GM12872 (cell line): Measurements from ENCODE around the gene GCN1.

ENCODE experiments used
- TF ChIP-seq, protein P1 (sequence below): IDR thresholded peaks from 3 replicates; pipeline ENCODE4 v1.5.1; 2011; ENCODE audit warnings: low read depth, mild to moderate bottlenecking, low read length, moderate library complexity; ENCODE audit not compliant: insufficient read depth

The GCN1 gene, protein sequence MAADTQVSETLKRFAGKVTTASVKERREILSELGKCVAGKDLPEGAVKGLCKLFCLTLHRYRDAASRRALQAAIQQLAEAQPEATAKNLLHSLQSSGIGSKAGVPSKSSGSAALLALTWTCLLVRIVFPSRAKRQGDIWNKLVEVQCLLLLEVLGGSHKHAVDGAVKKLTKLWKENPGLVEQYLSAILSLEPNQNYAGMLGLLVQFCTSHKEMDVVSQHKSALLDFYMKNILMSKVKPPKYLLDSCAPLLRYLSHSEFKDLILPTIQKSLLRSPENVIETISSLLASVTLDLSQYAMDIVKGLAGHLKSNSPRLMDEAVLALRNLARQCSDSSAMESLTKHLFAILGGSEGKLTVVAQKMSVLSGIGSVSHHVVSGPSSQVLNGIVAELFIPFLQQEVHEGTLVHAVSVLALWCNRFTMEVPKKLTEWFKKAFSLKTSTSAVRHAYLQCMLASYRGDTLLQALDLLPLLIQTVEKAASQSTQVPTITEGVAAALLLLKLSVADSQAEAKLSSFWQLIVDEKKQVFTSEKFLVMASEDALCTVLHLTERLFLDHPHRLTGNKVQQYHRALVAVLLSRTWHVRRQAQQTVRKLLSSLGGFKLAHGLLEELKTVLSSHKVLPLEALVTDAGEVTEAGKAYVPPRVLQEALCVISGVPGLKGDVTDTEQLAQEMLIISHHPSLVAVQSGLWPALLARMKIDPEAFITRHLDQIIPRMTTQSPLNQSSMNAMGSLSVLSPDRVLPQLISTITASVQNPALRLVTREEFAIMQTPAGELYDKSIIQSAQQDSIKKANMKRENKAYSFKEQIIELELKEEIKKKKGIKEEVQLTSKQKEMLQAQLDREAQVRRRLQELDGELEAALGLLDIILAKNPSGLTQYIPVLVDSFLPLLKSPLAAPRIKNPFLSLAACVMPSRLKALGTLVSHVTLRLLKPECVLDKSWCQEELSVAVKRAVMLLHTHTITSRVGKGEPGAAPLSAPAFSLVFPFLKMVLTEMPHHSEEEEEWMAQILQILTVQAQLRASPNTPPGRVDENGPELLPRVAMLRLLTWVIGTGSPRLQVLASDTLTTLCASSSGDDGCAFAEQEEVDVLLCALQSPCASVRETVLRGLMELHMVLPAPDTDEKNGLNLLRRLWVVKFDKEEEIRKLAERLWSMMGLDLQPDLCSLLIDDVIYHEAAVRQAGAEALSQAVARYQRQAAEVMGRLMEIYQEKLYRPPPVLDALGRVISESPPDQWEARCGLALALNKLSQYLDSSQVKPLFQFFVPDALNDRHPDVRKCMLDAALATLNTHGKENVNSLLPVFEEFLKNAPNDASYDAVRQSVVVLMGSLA (N-terminal part only)

DNA sequence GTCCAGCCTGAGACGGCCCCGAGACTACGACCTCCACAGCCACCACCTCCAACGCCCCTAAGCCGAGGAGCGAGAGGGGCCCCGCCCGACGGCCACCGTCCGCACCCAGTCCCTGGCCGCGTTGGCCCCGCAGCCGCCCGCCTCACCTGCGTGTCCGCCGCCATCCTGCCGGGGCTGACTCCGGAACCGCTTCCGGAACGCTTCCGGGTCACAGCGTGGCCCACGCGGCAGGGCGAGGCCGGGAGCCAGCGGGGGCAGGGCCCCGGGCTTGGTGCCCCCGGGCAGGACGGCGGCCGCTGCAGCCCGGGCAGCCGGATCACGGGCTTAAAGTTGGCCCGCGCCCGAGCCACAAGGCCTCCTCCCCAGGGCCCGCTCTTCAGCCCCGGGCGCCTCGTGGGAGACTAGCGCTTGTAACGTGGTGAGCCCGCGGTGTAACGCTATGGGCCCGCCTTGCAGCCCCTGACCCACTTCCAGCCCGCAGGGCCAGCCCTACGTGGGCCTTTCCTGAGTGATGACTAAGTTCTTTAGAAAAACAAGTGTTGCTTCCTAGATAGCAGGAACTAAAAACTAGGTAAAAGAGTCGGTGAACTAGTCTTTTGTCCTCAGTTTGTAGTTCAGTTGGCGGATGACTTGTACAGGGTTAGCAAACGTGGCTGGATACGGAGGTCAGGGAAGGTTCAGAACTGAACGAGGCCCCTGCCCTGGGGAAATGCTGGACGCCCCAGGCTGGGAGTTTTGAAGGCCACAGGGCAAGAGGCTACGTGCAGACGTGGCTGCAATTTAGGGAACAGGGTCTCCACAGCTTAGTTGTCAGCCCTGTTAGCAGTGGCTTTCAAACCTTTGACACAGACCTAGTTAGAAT lies at the start of gene GCN1:
TSS of gene GCN1 (minus strand) at position 182 of the 862 bp plus-strand sequence. CDS start at position 164, 18 bp downstream.
- TF ChIP-seq, protein P1, sequence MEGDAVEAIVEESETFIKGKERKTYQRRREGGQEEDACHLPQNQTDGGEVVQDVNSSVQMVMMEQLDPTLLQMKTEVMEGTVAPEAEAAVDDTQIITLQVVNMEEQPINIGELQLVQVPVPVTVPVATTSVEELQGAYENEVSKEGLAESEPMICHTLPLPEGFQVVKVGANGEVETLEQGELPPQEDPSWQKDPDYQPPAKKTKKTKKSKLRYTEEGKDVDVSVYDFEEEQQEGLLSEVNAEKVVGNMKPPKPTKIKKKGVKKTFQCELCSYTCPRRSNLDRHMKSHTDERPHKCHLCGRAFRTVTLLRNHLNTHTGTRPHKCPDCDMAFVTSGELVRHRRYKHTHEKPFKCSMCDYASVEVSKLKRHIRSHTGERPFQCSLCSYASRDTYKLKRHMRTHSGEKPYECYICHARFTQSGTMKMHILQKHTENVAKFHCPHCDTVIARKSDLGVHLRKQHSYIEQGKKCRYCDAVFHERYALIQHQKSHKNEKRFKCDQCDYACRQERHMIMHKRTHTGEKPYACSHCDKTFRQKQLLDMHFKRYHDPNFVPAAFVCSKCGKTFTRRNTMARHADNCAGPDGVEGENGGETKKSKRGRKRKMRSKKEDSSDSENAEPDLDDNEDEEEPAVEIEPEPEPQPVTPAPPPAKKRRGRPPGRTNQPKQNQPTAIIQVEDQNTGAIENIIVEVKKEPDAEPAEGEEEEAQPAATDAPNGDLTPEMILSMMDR = no peak

DNA sequence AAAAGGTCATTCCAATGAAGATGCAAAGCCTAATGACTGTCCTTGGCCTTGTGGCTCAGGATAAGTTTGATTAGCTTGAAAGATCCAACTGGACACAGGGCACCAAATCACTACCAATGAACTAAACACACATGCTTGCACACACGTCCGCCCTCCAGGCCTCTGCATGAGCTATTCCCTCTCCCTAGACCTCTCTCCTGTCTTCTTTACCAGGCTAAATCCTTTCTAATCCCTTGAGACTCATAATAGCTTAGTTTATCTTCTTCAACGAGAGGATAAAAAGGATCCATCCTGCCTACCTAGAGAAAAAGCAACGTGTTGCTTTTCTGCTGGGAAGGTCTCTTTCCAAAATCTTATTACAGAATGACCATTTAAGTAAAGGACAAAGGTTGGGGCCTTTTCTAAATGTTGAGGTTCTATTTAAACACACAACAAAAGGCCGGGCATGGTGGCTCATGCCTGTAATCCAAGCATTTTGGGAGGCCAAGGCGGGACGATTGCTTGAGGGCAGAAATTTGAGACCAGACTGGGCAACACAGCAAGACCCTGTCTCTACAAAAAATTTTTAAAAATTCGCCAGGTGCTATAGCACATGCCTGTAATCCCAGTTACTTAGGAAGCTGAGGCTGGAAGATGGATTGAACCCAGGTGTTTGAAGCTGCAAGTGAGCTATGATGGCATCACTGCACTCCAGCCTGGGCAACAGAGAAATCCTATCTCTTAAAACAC lies 48.6 kb upstream of the GCN1 start:
- TF ChIP-seq, protein P1 = no peak

DNA sequence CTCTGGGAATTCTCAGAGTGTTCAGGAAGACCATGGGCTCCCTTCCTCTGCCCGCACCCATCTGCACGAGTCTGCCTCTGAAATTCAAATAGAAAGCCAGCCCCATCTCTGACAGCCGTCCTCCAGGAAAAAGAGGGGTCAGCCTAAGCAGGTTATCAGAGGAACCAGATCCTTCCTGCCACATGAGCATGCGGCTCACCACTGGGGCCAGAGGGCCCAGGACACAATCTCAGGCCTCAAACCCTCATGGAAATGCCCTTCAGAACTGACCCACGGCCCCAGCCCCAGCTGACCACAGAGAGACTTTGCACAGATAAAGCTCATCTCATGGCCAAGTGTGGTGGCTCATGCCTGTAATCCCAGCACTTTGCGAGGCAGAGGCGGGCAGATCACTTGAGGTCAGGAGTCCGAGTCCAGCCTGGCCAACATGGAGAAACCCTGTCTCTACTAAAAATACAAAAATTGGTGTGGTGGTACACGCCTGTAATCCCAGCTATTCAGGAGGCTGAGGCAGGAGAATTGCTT lies 47.8 kb upstream of the GCN1 start:
- TF ChIP-seq, protein P1 = no peak

DNA sequence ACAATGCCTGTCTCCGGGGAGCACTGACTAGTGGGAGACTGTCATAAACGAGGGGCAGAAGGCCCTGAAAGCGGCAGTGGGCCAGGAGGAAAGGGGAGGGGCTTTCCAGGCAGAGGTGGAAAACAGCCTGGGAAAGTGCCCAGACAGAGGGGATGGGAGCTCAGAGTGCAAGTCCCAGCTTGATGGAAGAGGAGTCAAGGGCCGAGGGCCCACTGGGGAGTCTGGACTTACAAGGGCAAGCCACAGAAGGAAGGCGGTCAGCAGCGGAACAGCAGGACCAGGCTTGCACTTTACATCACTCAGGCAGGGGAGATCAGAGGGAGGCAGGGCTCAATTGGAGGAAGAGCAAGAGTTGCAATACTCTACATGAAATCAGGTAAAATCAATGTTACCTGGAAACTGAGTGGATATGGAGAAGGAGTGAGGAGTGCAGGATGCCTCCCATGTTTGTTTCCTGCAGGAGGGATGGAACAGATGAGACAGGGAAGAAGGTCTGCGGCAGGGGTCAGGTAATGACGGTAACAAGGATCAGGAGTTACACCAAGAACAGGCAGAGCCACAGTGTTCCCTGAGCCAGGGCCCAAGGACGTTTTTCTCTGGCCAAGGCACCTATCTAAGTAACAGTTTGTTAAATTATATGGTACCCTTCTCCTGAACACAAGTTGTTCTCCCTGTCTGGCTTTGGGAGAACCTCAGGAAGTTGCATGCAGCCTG lies 47.2 kb upstream of the GCN1 start:
- TF ChIP-seq, protein P1 = no peak

DNA sequence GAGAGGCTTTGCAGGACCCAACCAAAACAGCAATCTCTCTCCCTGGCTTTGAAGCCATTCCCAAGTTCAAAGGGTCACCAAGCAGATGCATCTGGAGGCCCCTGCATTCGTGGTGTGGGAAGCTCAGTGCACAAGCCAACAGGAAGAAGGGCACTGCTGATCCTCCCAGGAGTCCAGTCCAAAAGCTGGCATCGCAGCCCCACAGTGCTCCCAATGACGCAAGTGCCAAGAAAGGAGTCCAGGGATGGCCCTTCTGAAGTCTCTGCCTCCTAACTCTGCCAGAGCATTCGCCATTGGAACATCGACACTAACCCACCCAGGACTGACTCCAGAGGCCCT lies 45.9 kb upstream of the GCN1 start:
- TF ChIP-seq, protein P1 = no peak
